Measurements from ENCODE around the gene EEF1A1.

EEF1A1 gene

DNA sequence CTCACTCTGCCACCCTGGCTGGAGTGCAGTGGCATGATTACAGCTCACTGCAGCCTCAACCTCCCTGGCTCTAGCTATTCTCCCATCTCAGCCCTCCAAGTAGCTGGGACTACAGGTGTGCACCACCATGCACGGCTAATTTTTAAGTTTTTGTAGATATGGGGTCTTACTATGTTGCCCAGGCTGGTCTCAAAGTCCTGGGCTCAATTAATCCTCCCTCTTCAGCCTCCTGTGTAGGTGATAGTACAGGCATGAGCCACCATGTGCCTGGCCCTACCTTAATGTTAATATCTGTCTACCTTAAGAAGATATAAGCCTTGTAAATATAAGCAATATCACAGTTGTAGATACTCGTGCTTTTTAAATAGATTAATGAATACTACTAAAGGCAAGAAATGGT is 16.7 kb downstream of the EEF1A1 start:
- no peak overlapping the region for H3K27ac ChIP-seq
- H4K20me1 ChIP-seq: peaks cover 5% of the 10 kb centered on the region; the same call in 1 of the 2 replicates
- H3K9me3 ChIP-seq: peaks cover 8% of the 10 kb centered on the region
- no peaks in the 10 kb centered on the region for H3K27me3 ChIP-seq
- H3K4me2 ChIP-seq: no peak overlapping the region
- H3K36me3 ChIP-seq: peaks cover 70% of the 10 kb centered on the region
- H3K4me3 ChIP-seq: no peak overlapping the region
- H3K9ac ChIP-seq: no peak overlapping the region
- TF ChIP-seq Cebpa-rat (IDR thresholded peaks at IDR 0.05): no peak
- no peaks in the 10 kb centered on the region for H3K4me1 ChIP-seq

DNA sequence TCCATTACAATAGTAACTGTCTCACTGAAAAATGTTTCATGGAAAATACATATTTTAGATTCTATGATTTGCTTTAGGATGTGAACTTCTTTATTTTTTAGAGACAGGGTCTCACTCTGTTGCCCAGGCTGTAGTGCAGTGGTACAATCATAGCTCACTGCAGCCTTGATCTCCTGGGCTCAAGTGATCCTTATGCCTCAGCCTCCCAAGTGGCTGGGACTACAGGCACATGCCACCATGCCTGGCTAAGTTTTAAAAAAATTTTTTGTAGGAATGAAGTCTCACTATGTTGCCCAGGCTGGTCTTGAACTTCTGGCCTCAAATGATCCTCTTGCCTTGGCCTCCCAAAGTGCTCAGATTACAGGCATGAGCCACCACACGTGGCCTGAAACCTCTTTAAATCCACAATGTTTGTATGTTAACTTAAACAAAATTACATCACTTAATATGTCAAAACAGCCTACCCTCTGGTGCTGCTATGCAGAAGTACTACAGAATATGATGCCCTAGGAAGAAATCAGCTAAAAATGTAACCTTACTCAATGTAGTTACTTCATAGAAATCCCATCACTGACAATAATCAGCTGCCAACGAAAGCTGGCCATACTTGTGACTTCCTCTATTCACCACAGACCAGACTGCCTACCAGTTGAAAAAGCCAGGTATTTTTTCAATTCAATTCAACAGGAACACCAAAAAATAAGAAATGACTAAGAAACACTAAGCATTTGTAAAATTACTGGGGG is 17.6 kb downstream of the EEF1A1 start:
- H3K4me1 ChIP-seq: no peaks in the 10 kb centered on the region
- H4K20me1 ChIP-seq: no peaks in the 10 kb centered on the region
- peaks cover 8% of the 10 kb centered on the region for H3K9me3 ChIP-seq
- no peak for TF ChIP-seq Cebpa-rat (IDR thresholded peaks at IDR 0.05)
- no peak overlapping the region for H3K4me3 ChIP-seq
- no peaks in the 10 kb centered on the region for H3K27me3 ChIP-seq
- no peak overlapping the region for H3K4me2 ChIP-seq
- H3K36me3 ChIP-seq: peaks cover 80% of the 10 kb centered on the region
- H3K9ac ChIP-seq: no peak overlapping the region
- H3K27ac ChIP-seq: no peak overlapping the region

- no peak overlapping the region for H3K9ac ChIP-seq
- H3K9me3 ChIP-seq: no peaks in the 10 kb centered on the region
- no peaks in the 10 kb centered on the region for H3K27me3 ChIP-seq
- H3K36me3 ChIP-seq: peaks cover 96% of the 10 kb centered on the region
- H4K20me1 ChIP-seq: 0 out of 2 replicates have a peak, but pooled peaks cover 6% of the 10 kb centered on the region
- TF ChIP-seq Cebpa-rat (IDR thresholded peaks at IDR 0.05): no peak
- no peaks in the 10 kb centered on the region for H3K4me1 ChIP-seq
- H3K4me3 ChIP-seq: no peak overlapping the region
- no peak overlapping the region for H3K27ac ChIP-seq
- no peak overlapping the region for H3K4me2 ChIP-seq
Measured at GRCh38 chr6:73497915-73498314, 22.9 kb downstream of the EEF1A1 start.

DNA sequence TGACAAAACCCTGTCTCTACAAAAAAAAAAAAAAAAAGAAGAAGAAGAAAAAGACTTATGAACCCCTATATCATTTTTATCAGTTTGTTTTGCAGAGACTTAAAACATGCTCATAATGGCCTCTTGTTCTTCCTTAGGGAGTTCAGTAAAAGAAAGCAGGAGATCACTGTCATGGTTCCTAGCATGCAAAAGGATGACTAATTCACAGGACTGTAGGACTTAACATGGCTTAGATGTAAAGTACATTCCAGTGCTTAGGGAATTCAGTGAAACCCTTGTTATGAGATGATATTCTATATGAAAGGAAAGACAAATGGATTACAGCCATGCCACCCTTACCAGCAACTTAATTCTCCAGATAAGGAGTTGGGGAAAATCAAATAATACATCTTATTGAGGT is 29.5 kb downstream of the EEF1A1 start:
- H3K4me1 ChIP-seq: no peaks in the 10 kb centered on the region
- peaks cover 95% of the 10 kb centered on the region for H3K36me3 ChIP-seq
- H3K9me3 ChIP-seq: peaks cover 20% of the 10 kb centered on the region
- no peak overlapping the region for H3K4me3 ChIP-seq
- no peaks in the 10 kb centered on the region for H3K27me3 ChIP-seq
- TF ChIP-seq Cebpa-rat (IDR thresholded peaks at IDR 0.05): no peak
- H3K27ac ChIP-seq: no peak overlapping the region
- H4K20me1 ChIP-seq: 0 out of 2 replicates have a peak, but pooled peaks cover 6% of the 10 kb centered on the region
- no peak overlapping the region for H3K4me2 ChIP-seq
- H3K9ac ChIP-seq: no peak overlapping the region

- Histone ChIP-seq H3K27ac (no peak overlapping the region), H3K27me3 (no peaks in the 10 kb centered on the region), H3K36me3 (peaks cover 97% of the 10 kb centered on the region), H3K4me1 (no peaks in the 10 kb centered on the region), H4K20me1 (no peaks in the 10 kb centered on the region), H3K9me3 (peaks cover 20% of the 10 kb centered on the region), H3K9ac (no peak overlapping the region), H3K4me2 (no peak overlapping the region), H3K4me3 (no peak overlapping the region)
- no peak for TF ChIP-seq Cebpa-rat (IDR thresholded peaks at IDR 0.05)
Measured at GRCh38 chr6:73487473-73487872, 33.4 kb downstream of the EEF1A1 start.

DNA sequence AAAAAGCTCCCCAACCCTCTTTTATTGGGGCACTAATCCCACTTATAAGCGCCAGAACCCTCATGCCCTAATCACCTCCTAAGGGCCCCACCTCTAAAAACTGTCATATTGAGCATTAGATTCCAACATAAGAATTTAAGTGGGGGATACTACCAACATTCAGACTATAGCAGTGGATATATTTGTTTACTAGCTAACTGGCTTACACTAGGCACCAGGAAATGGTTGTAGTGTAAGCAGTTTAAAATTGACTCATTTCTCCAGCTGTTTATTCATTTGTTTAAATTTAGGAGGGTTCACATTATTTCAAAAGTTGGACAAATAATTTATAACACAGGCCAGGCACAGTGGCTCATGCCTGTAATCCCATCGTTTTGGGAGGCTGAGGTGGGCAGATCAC is 36.4 kb downstream of the EEF1A1 start:
- no peak overlapping the region for H3K4me2 ChIP-seq
- no peak overlapping the region for H3K4me3 ChIP-seq
- no peaks in the 10 kb centered on the region for H4K20me1 ChIP-seq
- no peak overlapping the region for H3K27ac ChIP-seq
- no peak overlapping the region for H3K9ac ChIP-seq
- H3K36me3 ChIP-seq: peaks cover 100% of the 10 kb centered on the region
- no peaks in the 10 kb centered on the region for H3K27me3 ChIP-seq
- H3K9me3 ChIP-seq: peaks cover 14% of the 10 kb centered on the region
- no peak for TF ChIP-seq Cebpa-rat (IDR thresholded peaks at IDR 0.05)
- H3K4me1 ChIP-seq: no peaks in the 10 kb centered on the region

DNA sequence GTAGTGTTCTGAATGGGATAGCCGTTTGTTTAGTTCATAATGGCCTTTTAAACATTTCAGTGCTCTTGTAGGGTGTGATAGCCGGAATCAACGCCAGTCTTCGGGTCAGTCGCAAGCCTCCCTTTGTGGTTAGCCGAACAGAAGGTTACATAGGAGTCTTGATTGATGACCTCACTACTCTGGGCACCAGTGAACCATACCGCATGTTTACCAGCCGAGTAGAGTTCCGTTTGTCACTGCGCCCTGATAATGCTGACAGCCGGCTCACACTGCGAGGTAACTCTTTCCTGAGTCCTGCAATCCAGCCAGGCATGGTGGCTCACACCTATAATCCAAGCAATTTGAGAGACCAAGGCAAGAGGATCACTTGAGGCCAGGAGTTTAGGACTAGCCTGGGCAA is 38.9 kb downstream of the EEF1A1 start:
- Histone ChIP-seq H3K36me3 (peaks cover 100% of the 10 kb centered on the region), H3K9me3 (no peaks in the 10 kb centered on the region), H3K4me1 (no peaks in the 10 kb centered on the region), H3K27ac (no peak overlapping the region), H3K9ac (no peak overlapping the region), H4K20me1 (no peaks in the 10 kb centered on the region), H3K27me3 (no peaks in the 10 kb centered on the region), H3K4me2 (no peak overlapping the region), H3K4me3 (no peak overlapping the region)
- no peak for TF ChIP-seq Cebpa-rat (IDR thresholded peaks at IDR 0.05)

DNA sequence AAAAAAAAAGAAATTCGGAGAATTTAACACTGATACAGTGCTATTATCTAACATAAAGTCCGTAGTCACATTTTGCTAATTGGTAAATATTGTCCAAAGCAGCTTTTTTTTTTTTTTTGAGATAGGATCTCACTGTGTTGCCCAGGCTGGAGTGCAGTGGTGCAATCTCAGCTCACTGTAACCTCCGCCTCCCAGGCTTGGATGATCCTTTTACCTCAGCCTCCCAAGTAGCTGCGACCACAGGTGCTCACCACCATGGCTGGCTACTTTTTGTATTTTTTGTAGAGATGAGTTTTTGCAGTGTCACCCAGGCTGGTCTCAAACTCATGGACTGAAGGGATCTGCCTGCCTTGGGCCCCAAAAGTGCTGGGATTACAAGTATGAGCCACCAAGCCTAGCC is 43.4 kb downstream of the EEF1A1 start:
- H3K9me3 ChIP-seq: no peaks in the 10 kb centered on the region
- TF ChIP-seq Cebpa-rat (IDR thresholded peaks at IDR 0.05): no peak
- H3K4me1 ChIP-seq: no peaks in the 10 kb centered on the region
- no peak overlapping the region for H3K27ac ChIP-seq
- H4K20me1 ChIP-seq: no peaks in the 10 kb centered on the region
- H3K4me3 ChIP-seq: no peak overlapping the region
- H3K27me3 ChIP-seq: no peaks in the 10 kb centered on the region
- peaks cover 99% of the 10 kb centered on the region for H3K36me3 ChIP-seq
- H3K9ac ChIP-seq: no peak overlapping the region
- H3K4me2 ChIP-seq: no peak overlapping the region

- Histone ChIP-seq H3K36me3 (peaks cover 94% of the 10 kb centered on the region), H3K9me3 (no peaks in the 10 kb centered on the region), H3K27me3 (no peaks in the 10 kb centered on the region), H3K4me2 (no peak overlapping the region), H3K9ac (no peak overlapping the region), H3K27ac (no peak overlapping the region), H3K4me1 (no peaks in the 10 kb centered on the region), H3K4me3 (no peak overlapping the region), H4K20me1 (no peaks in the 10 kb centered on the region)
- no peak for TF ChIP-seq Cebpa-rat (IDR thresholded peaks at IDR 0.05)
Measured at GRCh38 chr6:73476723-73477122, 44.1 kb downstream of the EEF1A1 start.

GRCh38 chr6:73471686-73472290 is 49.0 kb downstream of the EEF1A1 start:
- Histone ChIP-seq H3K9ac (no peak overlapping the region), H3K27ac (no peak overlapping the region), H3K4me3 (no peak overlapping the region), H3K4me1 (no peaks in the 10 kb centered on the region), H3K9me3 (no peaks in the 10 kb centered on the region), H4K20me1 (0 out of 2 replicates have a peak, but pooled peaks cover 11% of the 10 kb centered on the region), H3K4me2 (no peak overlapping the region), H3K27me3 (no peaks in the 10 kb centered on the region), H3K36me3 (peaks cover 94% of the 10 kb centered on the region)
- no peak for TF ChIP-seq Cebpa-rat (IDR thresholded peaks at IDR 0.05)

Data from BLaER1 (cell line).